Measurements from ENCODE around the gene ERC2. TPM values are rescaled to one million over a fixed set of nuclear protein-coding genes. Genes with fewer than 3 reads are reported as not detected.

ERC2 gene
- total and polyA plus RNA-seq, 2 donors (not counting 1 experiment from before 2014, with no cell fraction given) = 0.14 to 0.17 TPM

- Histone ChIP-seq H3K9ac (ENCODE audit: insufficient read depth, low read length) (no peak overlapping the region), H4K20me1 (ENCODE audit: control insufficient read depth, extremely low read depth, insufficient read depth, low read length) (no peaks in the 10 kb centered on the region), H3K79me2 (ENCODE audit: control insufficient read depth, insufficient read depth, low read length) (no peaks in the 10 kb centered on the region), H3K27me3 (ENCODE audit: control insufficient read depth, insufficient read depth, low read length) (no peaks in the 10 kb centered on the region), H3K4me1 (ENCODE audit: control insufficient read depth, extremely low read depth, insufficient read depth, low read length) (no peaks in the 10 kb centered on the region), H3K4me3 (replicated peaks in 1 of 4; ENCODE audit: control extremely low read depth in 1 of 4, insufficient read depth in 1 of 4, low read depth in 3 of 4, low read length in 4 of 4) (no peak overlapping the region), H3K4me2 (ENCODE audit: extremely low read depth, insufficient read depth, low read length) (no peak overlapping the region), H3K27ac (ENCODE audit: insufficient read depth, low read length) (no peak overlapping the region), H2AFZ (ENCODE audit: low read length) (no peak overlapping the region), H3K9me3 (ENCODE audit: control insufficient read depth, insufficient read depth, low read depth, low read length) (no peaks in the 10 kb centered on the region), H3K36me3 (ENCODE audit: control insufficient read depth, insufficient read depth, low read length) (no peaks in the 10 kb centered on the region)
- TF ChIP-seq EZH2 (IDR thresholded peaks at IDR 0.05; ENCODE audit: low read length, missing control alignments) (no peak), CTCF (conservative IDR thresholded peaks at IDR 0.05 in 1 of 2, IDR thresholded peaks at IDR 0.05 in 1 of 2; ENCODE audit: low read depth in 1 of 2, low read length in 2 of 2) (no peak)
- DNase-seq (ENCODE audit: low read depth in 2 of 2) = no peak
Observed at GRCh38 chr3:55756976-55757375, 711.3 kb downstream of the ERC2 start.

GRCh38 chr3:55755516-55756205 is 712.6 kb downstream of the ERC2 start:
- no peak for TF ChIP-seq EZH2 (IDR thresholded peaks at IDR 0.05; ENCODE audit: low read length, missing control alignments)
- no peak for TF ChIP-seq CTCF (conservative IDR thresholded peaks at IDR 0.05 in 1 of 2, IDR thresholded peaks at IDR 0.05 in 1 of 2; ENCODE audit: low read depth in 1 of 2, low read length in 2 of 2)
- Histone ChIP-seq H2AFZ (ENCODE audit: low read length) (no peak overlapping the region), H3K27me3 (ENCODE audit: control insufficient read depth, insufficient read depth, low read length) (no peaks in the 10 kb centered on the region), H3K9me3 (ENCODE audit: control insufficient read depth, insufficient read depth, low read depth, low read length) (no peaks in the 10 kb centered on the region), H3K4me1 (ENCODE audit: control insufficient read depth, extremely low read depth, insufficient read depth, low read length) (peaks cover 2% of the 10 kb centered on the region), H3K4me3 (replicated peaks in 1 of 4; ENCODE audit: control extremely low read depth in 1 of 4, insufficient read depth in 1 of 4, low read depth in 3 of 4, low read length in 4 of 4) (no peak overlapping the region), H3K36me3 (ENCODE audit: control insufficient read depth, insufficient read depth, low read length) (no peaks in the 10 kb centered on the region), H4K20me1 (ENCODE audit: control insufficient read depth, extremely low read depth, insufficient read depth, low read length) (no peaks in the 10 kb centered on the region), H3K9ac (ENCODE audit: insufficient read depth, low read length) (no peak overlapping the region), H3K79me2 (ENCODE audit: control insufficient read depth, insufficient read depth, low read length) (no peaks in the 10 kb centered on the region), H3K27ac (ENCODE audit: insufficient read depth, low read length) (no peak overlapping the region), H3K4me2 (ENCODE audit: extremely low read depth, insufficient read depth, low read length) (no peak overlapping the region)
- no peak for DNase-seq (ENCODE audit: low read depth in 2 of 2)

- Histone ChIP-seq H3K4me2 (ENCODE audit: extremely low read depth, insufficient read depth, low read length) (no peak overlapping the region), H3K27ac (ENCODE audit: insufficient read depth, low read length) (no peak overlapping the region), H3K36me3 (ENCODE audit: control insufficient read depth, insufficient read depth, low read length) (no peaks in the 10 kb centered on the region), H3K9ac (ENCODE audit: insufficient read depth, low read length) (no peak overlapping the region), H4K20me1 (ENCODE audit: control insufficient read depth, extremely low read depth, insufficient read depth, low read length) (no peaks in the 10 kb centered on the region), H3K4me3 (replicated peaks in 1 of 4; ENCODE audit: control extremely low read depth in 1 of 4, insufficient read depth in 1 of 4, low read depth in 3 of 4, low read length in 4 of 4) (no peak overlapping the region), H3K79me2 (ENCODE audit: control insufficient read depth, insufficient read depth, low read length) (no peaks in the 10 kb centered on the region), H3K27me3 (ENCODE audit: control insufficient read depth, insufficient read depth, low read length) (no peaks in the 10 kb centered on the region), H2AFZ (ENCODE audit: low read length) (no peak overlapping the region), H3K4me1 (ENCODE audit: control insufficient read depth, extremely low read depth, insufficient read depth, low read length) (peaks cover 3% of the 10 kb centered on the region), H3K9me3 (ENCODE audit: control insufficient read depth, insufficient read depth, low read depth, low read length) (no peaks in the 10 kb centered on the region)
- TF ChIP-seq CTCF (conservative IDR thresholded peaks at IDR 0.05 in 1 of 2, IDR thresholded peaks at IDR 0.05 in 1 of 2; ENCODE audit: low read depth in 1 of 2, low read length in 2 of 2) = no peak
- TF ChIP-seq EZH2 (IDR thresholded peaks at IDR 0.05; ENCODE audit: low read length, missing control alignments) = no peak
- DNase-seq (ENCODE audit: low read depth in 2 of 2) = no peak
Observed at GRCh38 chr3:55752911-55753310, 715.4 kb downstream of the ERC2 start.

Measured in fibroblast of lung (primary cell).